Measurements from ENCODE around the gene FUZ.

GRCh38 chr19:49767967-49768581, 45.0 kb downstream of the FUZ start:
- TF ChIP-seq, protein P1, sequence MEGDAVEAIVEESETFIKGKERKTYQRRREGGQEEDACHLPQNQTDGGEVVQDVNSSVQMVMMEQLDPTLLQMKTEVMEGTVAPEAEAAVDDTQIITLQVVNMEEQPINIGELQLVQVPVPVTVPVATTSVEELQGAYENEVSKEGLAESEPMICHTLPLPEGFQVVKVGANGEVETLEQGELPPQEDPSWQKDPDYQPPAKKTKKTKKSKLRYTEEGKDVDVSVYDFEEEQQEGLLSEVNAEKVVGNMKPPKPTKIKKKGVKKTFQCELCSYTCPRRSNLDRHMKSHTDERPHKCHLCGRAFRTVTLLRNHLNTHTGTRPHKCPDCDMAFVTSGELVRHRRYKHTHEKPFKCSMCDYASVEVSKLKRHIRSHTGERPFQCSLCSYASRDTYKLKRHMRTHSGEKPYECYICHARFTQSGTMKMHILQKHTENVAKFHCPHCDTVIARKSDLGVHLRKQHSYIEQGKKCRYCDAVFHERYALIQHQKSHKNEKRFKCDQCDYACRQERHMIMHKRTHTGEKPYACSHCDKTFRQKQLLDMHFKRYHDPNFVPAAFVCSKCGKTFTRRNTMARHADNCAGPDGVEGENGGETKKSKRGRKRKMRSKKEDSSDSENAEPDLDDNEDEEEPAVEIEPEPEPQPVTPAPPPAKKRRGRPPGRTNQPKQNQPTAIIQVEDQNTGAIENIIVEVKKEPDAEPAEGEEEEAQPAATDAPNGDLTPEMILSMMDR (IDR thresholded peaks at IDR 0.05): no peak
- no peak for TF ChIP-seq POLR2A (IDR thresholded peaks at IDR 0.05)
